GM19193 (cell line): ENCODE data around the gene CPLX1.

Experiments used
- POLR2A ChIP-seq: IDR thresholded peaks from 4 replicates; pipeline ENCODE4 v1.6.1; 2011; ENCODE audit not compliant: insufficient read depth, insufficient read length; ENCODE audit errors: extremely low read depth

Gene CPLX1

GRCh38 chr4:825971-826330 is at the start of gene CPLX1:
TSS of gene CPLX1 (minus strand) at chr4:826129. CDS start at chr4:824522, 1,607 bp downstream.
- no peak for TF ChIP-seq POLR2A

DNA sequence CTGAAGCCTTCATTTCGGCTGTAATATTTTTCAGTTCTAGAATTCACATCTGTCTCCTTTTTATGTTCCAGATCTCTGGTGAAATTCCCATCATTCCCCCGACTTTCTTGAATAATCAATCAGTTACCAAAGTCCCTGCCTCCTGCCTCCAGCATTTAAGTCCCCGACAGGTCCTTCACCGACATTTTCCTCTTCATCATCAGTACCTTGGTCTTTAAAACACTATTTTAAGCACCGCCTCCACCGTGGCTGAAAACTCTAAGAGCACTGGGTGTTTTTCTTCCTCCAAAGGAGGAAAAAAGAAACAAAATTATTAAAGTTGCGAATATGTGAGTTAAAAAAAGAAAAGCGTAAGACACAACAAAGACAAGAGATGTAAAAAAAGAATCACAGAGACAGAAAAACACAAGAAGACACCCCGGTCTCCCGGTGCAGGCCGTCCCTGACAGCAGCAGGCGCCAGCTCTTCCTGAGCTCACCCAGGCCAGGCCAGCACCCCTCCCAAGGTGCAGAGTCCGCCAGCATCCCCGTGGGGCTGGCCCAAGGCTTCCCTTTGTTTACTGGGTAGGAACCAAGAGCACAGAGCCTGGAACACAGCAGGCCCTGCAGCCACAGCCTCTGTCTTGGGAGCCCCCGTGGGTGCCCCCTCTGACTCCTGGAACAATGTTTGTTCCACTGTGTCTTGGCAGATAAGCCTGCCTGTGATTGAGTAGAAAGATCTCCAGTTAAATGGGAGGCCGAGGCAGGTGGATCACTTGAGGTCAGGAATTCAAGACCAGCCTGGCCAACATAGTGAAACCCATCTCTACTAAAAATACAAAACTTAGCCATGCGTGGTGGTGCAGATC is 49.3 kb upstream of the CPLX1 start:
- no peak for TF ChIP-seq POLR2A

DNA sequence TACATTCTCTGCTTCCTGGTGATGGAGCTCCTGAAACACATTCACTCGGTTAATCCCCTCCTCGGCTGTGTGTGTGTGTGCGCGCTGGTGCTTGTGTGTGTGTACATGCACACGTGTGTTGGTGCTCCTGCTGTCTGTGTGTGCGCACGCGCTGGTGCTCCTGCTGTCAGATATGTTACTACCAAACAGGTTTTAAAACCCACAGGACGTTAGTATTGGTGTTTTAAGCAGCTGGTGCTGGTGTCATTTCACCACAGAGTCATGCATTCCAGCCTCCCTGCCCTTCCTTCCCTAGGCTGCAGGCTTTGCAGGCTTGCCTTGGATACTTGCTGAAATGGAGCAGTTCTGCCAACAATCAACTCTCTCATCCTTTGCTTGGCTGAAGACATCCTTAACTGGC is 48.1 kb upstream of the CPLX1 start:
- TF ChIP-seq POLR2A = no peak

DNA sequence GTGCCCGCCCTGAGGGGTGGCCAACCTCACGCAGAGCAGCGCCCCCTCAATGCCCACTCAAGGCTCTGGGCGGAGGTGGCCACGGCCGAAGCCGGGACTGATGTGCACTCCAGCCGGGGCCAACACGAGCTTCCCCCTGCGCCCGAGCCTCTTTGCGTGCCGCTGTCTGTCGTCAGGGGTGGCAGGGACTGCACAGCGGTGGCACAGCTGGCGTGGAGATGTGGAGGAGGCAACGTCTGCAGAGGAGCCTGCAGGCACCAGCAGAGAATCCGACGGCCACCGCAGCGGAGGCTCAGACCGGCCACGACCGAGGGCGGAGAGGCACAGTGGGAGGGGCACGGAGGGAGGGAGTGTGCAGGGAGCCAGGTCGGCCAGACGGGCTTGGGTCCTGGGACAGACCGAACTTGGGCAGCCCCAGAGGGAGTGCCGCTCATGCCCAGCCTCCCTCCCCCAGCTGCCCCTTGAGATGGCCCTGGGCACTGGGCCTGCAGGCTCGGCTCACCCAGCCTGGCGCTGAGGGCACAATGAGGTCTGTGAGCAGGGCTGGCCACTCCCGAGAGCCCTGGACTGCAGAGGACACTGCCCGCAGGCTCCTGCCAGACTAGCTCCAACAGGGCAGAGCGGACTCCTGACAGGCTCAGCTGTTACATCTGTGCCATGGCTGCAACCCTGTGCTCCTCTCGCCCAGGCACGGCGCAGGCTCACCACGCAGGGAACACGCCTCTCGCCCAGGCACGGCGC is 46.5 kb upstream of the CPLX1 start:
- TF ChIP-seq POLR2A = no peak

DNA sequence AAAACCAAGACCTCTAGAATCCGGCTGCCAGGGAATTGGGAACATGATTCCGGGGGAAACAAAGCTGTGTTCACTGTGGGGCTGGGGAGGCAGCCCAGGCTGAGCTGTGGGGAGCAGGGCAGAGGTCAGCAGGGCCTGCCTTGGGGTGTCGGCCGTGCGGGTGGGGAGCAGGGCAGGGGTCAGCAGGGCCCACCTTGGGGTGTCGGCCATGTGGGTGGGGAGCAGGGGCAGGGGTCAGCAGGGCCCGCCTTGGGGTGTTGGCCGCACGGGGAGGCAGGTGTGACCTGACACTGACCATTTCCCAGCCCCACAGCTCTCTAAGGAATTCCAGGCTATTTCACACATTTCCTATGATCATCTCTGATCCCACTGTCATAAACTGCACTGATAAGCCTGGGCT is 45.6 kb upstream of the CPLX1 start:
- TF ChIP-seq POLR2A = no peak

GRCh38 chr4:870951-871350 is 45.0 kb upstream of the CPLX1 start:
- TF ChIP-seq POLR2A = no peak

DNA sequence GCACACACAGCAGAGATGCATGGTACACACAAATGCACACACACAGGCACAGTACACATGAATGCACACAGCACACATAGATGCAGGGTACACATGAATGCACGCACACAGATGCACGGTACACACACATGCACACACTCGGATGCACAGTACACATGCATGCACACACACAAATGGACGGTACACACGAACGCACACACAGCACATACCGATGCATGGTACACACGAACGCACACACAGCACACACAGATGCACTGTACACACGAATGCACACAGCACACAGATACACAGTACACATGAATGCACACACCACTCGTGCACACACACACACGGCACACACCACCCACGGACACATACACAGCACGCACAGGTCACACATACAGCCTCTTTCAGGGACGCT is 43.8 kb upstream of the CPLX1 start:
- TF ChIP-seq POLR2A = no peak

GRCh38 chr4:868421-868820 is 42.5 kb upstream of the CPLX1 start:
- no peak for TF ChIP-seq POLR2A

- no peak for TF ChIP-seq POLR2A
These were observed 41.8 kb upstream of the CPLX1 start for GRCh38 chr4:867526-868250.

GRCh38 chr4:866761-867390 is 40.9 kb upstream of the CPLX1 start:
- no peak for TF ChIP-seq POLR2A

DNA sequence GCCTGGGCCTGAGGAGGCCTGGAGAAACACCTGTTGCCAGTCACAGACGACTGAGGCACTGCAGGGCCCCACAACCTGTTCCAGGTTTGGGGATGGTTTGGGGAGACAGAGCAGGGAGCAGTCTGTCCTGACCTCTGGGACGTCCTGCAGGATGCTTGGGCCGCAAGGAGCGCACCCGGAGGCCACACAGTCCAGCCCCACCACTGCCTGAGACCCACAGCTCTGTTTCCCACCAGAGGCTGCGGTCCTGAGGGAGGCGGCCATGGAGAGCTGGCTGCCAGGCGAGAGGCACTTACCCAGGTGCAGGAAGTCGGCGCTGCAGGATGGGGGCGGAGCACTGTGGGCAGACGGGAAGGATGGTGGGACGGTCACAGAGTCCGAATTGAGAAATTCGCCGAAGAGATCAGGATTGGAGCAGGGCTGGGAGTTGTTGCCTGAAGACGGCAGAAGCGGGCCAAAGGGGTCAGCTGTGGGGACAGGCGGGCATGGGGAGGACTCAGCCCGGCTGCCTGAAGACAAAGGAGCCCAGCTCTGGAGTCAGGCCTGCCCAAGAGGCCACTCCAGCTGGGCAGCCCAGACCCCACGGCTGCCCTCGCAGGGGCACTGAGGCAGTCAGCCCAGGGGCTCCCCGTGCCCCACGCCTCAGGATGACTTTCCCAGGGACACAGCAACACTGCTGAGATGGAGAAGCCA is 40.3 kb upstream of the CPLX1 start:
- no peak for TF ChIP-seq POLR2A

- TF ChIP-seq POLR2A = no peak
These were observed 39.6 kb upstream of the CPLX1 start for GRCh38 chr4:865572-865971.

DNA sequence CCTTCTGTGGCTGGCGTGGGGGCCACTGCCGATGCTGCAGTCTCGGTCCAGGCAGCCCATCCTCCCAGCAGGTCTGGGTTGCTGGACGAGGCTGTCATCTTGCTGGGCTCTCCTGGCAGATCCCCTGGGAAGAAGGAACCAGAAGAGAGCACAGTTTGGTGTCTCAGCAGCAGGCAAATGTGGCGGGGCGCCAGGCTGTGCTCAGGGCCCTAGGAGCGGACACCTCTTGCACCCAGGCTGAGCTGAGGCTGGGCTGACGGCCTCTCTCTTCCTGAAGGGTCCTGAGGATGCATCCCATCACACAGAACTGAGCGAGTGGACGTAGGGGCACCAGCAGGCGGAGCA is 39.2 kb upstream of the CPLX1 start:
- no peak for TF ChIP-seq POLR2A

GRCh38 chr4:864456-865120 is 38.7 kb upstream of the CPLX1 start:
- TF ChIP-seq POLR2A = no peak

GRCh38 chr4:860561-860960 is 34.6 kb upstream of the CPLX1 start:
- TF ChIP-seq POLR2A = no peak

- TF ChIP-seq POLR2A = no peak
These were observed 33.6 kb upstream of the CPLX1 start for GRCh38 chr4:859496-859895.
